Measurements from ENCODE around the gene AGPAT4. TPM values are rescaled to one million over a fixed set of nuclear protein-coding genes. Genes with fewer than 3 reads are reported as not detected.

The AGPAT4 gene
- total RNA-seq, 2 donors from 2014 or later = 61.0 to 61.1 TPM

DNA sequence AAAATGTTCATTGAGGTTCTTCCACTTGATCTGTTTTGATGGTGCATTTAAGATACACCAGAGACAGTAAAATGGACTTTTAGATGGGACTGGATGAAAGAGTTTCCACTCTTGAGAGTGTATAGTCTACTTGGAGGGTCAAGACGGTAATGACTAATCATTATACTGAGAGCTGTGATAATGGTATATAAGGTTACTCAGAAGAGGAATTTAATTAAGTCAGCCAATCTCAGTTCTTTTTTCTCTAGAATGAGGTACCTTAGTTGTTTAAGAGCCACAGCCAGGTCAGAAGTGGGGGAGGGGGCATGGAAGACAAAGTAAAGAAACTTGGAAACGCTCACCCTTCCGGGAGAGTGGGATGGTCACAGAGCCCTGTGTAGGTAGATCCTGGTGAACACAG lies 158.4 kb downstream of the AGPAT4 start:
- H3K9me3 ChIP-seq (ENCODE audit: control insufficient read depth, low read length) = peaks cover 16% of the 10 kb centered on the region
- no peak overlapping the region for H3K9ac ChIP-seq (ENCODE audit: extremely low read depth, low read length, poor library complexity, severe bottlenecking)
- TF ChIP-seq, protein P1, sequence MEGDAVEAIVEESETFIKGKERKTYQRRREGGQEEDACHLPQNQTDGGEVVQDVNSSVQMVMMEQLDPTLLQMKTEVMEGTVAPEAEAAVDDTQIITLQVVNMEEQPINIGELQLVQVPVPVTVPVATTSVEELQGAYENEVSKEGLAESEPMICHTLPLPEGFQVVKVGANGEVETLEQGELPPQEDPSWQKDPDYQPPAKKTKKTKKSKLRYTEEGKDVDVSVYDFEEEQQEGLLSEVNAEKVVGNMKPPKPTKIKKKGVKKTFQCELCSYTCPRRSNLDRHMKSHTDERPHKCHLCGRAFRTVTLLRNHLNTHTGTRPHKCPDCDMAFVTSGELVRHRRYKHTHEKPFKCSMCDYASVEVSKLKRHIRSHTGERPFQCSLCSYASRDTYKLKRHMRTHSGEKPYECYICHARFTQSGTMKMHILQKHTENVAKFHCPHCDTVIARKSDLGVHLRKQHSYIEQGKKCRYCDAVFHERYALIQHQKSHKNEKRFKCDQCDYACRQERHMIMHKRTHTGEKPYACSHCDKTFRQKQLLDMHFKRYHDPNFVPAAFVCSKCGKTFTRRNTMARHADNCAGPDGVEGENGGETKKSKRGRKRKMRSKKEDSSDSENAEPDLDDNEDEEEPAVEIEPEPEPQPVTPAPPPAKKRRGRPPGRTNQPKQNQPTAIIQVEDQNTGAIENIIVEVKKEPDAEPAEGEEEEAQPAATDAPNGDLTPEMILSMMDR (conservative IDR thresholded peaks at IDR 0.05) = no peak
- H3K4me1 ChIP-seq (ENCODE audit: control insufficient read depth, insufficient read depth, low read length) = no peaks in the 10 kb centered on the region
- H3K27me3 ChIP-seq (ENCODE audit: control insufficient read depth, insufficient read depth, low read length, poor library complexity, severe bottlenecking) = no peaks in the 10 kb centered on the region
- H3K4me3 ChIP-seq (ENCODE audit: low read length) = no peak overlapping the region
- Mint-ChIP-seq H3K27ac (no peak overlapping the region), H3K4me3 (no peak overlapping the region), H3K9me3 (peaks cover 8% of the 10 kb centered on the region), H3K4me1 (no peaks in the 10 kb centered on the region), H3K36me3 (ENCODE audit: low read depth) (peaks cover 91% of the 10 kb centered on the region), H3K27me3 (ENCODE audit: insufficient read depth) (no peaks in the 10 kb centered on the region)
- H3K36me3 ChIP-seq (ENCODE audit: control insufficient read depth, insufficient read depth, low read length) = peaks cover 98% of the 10 kb centered on the region
- DNase-seq = no peak
- no peak overlapping the region for H3K27ac ChIP-seq (ENCODE audit: low read depth, low read length)
- WGBS, 2 experiments (ENCODE audit: insufficient coverage in 1 of 2, insufficient read length in 1 of 2) = 94 to 100% methylated on average over 1 to 3 of the region's 3 CpGs

DNA sequence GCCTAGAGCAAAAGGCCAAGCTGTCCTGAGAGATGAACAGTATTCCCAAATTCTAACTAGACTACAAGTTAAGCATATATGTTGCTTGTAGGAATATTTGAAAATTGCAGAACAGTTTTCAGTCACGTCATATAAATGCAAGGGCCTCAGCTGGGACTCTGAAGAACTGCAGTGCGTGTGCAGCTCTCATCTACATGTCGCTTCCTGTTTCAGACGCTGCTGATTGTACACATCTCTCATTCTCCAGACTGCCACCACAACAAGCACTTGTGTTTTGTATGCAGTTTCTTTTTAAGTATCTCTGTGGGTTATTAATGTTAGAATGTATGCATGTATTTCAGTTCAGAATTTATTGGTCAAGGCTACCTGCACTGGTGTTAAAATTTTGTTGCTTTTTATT lies 162.6 kb downstream of the AGPAT4 start:
- Mint-ChIP-seq H3K27me3 (ENCODE audit: insufficient read depth) (no peaks in the 10 kb centered on the region), H3K4me3 (no peak overlapping the region), H3K27ac (no peak overlapping the region), H3K9me3 (no peaks in the 10 kb centered on the region), H3K36me3 (ENCODE audit: low read depth) (peaks cover 93% of the 10 kb centered on the region), H3K4me1 (no peaks in the 10 kb centered on the region)
- 98% methylated on average over 4 of the region's 4 CpGs; no CpG with 5 or more reads in 1 of the 2 experiments for WGBS, 2 experiments (ENCODE audit: insufficient coverage in 1 of 2, insufficient read length in 1 of 2)
- Histone ChIP-seq H3K27ac (ENCODE audit: low read depth, low read length) (no peak overlapping the region), H3K4me3 (ENCODE audit: low read length) (no peak overlapping the region), H3K9me3 (ENCODE audit: control insufficient read depth, low read length) (no peaks in the 10 kb centered on the region), H3K27me3 (ENCODE audit: control insufficient read depth, insufficient read depth, low read length, poor library complexity, severe bottlenecking) (no peaks in the 10 kb centered on the region), H3K4me1 (ENCODE audit: control insufficient read depth, insufficient read depth, low read length) (peaks cover 2% of the 10 kb centered on the region), H3K9ac (ENCODE audit: extremely low read depth, low read length, poor library complexity, severe bottlenecking) (no peak overlapping the region), H3K36me3 (ENCODE audit: control insufficient read depth, insufficient read depth, low read length) (peaks cover 98% of the 10 kb centered on the region)
- TF ChIP-seq, protein P1 (conservative IDR thresholded peaks at IDR 0.05) = no peak
- DNase-seq = no peak

DNA sequence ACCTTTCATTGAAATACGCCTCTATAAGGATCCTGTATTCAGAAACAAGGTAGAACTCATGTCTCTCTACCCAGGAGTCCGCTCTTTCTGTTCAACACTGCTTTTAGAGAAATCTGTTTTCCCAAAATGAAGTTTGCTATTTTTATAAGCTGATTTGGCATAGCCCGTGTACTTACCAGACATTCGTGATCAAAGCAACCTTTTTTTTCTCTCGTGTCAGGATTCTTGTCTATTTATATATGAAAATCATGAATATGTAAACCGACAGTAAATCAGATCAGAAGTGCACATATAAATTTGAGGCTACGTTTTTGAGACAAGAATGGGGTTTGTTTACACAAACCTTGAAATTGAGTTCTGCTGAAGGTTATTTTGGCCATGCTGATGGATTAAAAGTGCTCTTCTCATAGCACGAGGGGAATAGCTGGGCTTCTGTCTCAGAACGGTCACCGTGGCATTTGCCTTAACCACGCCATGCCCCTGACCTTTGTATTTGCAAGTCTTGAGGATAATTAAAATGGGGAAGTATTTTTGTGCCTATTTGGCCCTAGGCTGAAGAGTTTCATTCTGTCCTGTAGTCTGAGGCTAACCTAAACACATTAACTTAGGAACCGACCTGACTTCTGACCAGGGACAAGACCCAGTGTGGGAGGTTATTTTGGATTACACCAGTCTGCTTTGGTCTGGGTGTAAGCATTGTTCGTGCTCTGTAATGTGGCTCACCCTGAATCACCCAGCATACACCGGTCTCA lies 163.7 kb downstream of the AGPAT4 start:
- TF ChIP-seq, protein P1 (conservative IDR thresholded peaks at IDR 0.05) = no peak
- WGBS, 2 experiments (ENCODE audit: insufficient coverage in 1 of 2, insufficient read length in 1 of 2) = 92 to 99% methylated on average over 10 to 14 of the region's 14 CpGs
- Mint-ChIP-seq H3K27ac (no peak overlapping the region), H3K4me3 (no peak overlapping the region), H3K4me1 (no peaks in the 10 kb centered on the region), H3K36me3 (ENCODE audit: low read depth) (peaks cover 92% of the 10 kb centered on the region), H3K9me3 (no peaks in the 10 kb centered on the region), H3K27me3 (ENCODE audit: insufficient read depth) (no peaks in the 10 kb centered on the region)
- H3K9ac ChIP-seq (ENCODE audit: extremely low read depth, low read length, poor library complexity, severe bottlenecking) = no peak overlapping the region
- no peak for DNase-seq
- H3K27me3 ChIP-seq (ENCODE audit: control insufficient read depth, insufficient read depth, low read length, poor library complexity, severe bottlenecking) = no peaks in the 10 kb centered on the region
- peaks cover 2% of the 10 kb centered on the region for H3K4me1 ChIP-seq (ENCODE audit: control insufficient read depth, insufficient read depth, low read length)
- no peak overlapping the region for H3K4me3 ChIP-seq (ENCODE audit: low read length)
- peaks cover 98% of the 10 kb centered on the region for H3K36me3 ChIP-seq (ENCODE audit: control insufficient read depth, insufficient read depth, low read length)
- no peaks in the 10 kb centered on the region for H3K9me3 ChIP-seq (ENCODE audit: control insufficient read depth, low read length)
- H3K27ac ChIP-seq (ENCODE audit: low read depth, low read length) = no peak overlapping the region
